ENCODE results near the gene TMEM132E. TPM values are rescaled to one million over a fixed set of nuclear protein-coding genes. Genes with fewer than 3 reads are reported as not detected.

TMEM132E gene
- total and polyA plus RNA-seq, 2 of the 8 experiments (the other 6 are each of a cell fraction or from before 2014, with no cell fraction given): 0.45 to 0.60 TPM

DNA sequence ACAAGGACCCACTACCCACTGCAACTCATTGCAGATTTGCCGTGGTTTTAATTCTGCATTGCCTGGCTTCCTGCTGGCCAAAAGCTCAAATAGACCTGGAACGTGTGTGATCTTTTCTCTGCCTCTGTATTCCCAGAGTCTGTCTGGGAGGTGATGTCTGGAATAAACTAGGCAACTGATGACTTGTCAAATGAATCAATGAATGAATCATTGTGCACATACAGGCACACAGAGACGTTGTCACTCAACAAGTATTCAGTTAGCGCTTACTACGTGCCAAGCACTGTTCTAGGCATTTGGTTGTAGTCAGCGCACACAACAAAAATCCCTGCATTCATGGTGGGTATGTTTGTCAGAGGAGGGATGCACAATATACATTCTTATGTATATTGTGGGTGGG is 8.9 kb downstream of the TMEM132E start (continued):
- no peak for TF ChIP-seq TAF7 (optimal IDR thresholded peaks at IDR 0.05; ENCODE audit: borderline replicate concordance, low read depth, low read length)
- no peak for TF ChIP-seq CTBP2 (IDR thresholded peaks at IDR 0.05; ENCODE audit: borderline replicate concordance, insufficient read depth, insufficient read length, low read length)
- TF ChIP-seq POLR2A (IDR thresholded peaks at IDR 0.05; ENCODE audit: control extremely low read depth in 1 of 2, low read depth in 2 of 2, low read length in 2 of 2): no peak
- TF ChIP-seq EP300 (IDR thresholded peaks at IDR 0.05; ENCODE audit: borderline replicate concordance in 1 of 2, low read depth in 2 of 2, low read length in 2 of 2): no peak
- TF ChIP-seq POU5F1 (IDR thresholded peaks at IDR 0.05; ENCODE audit: low read depth, low read length): no peak
- TF ChIP-seq RXRA (IDR thresholded peaks at IDR 0.05; ENCODE audit: insufficient read depth, low read depth, low read length): no peak
- no peak for TF ChIP-seq CREB1 (IDR thresholded peaks at IDR 0.05)
- TF ChIP-seq HDAC2 (IDR thresholded peaks at IDR 0.05; ENCODE audit: borderline replicate concordance in 1 of 2, low read depth in 2 of 2, low read length in 2 of 2): no peak

Data from H1 (cell line).